BE2C (cell line): ENCODE results near the gene DNAJB14.

Source experiments
- DNase-seq: peaks from one replicate; pipeline ENCODE4 v3.0.0-alpha.2; 2020
- H3K27me3 ChIP-seq: fragments of 250-450 bp; sonication (Bioruptor Pico); 2 replicates; pipeline ENCODE4 v1.5.1; 2020; ENCODE audit warnings: mild to moderate bottlenecking
- H3K36me3 ChIP-seq: fragments of 250-450 bp; sonication (Bioruptor Pico); 2 replicates; pipeline ENCODE4 v1.5.1; 2020; ENCODE audit warnings: mild to moderate bottlenecking
- H3K4me1 ChIP-seq: fragments of 250-450 bp; sonication (Bioruptor Pico); 2 replicates; pipeline ENCODE4 v1.5.1; 2020
- H3K4me3 ChIP-seq: 2 replicates; pipeline ENCODE4 v1.5.1; 2011; ENCODE audit warnings: low read depth, low read length
- H3K9me3 ChIP-seq: fragments of 250-450 bp; sonication (Bioruptor Pico); 2 replicates; pipeline ENCODE4 v1.5.1; 2020
- CTCF ChIP-seq: IDR thresholded peaks from 2 replicates; pipeline ENCODE4 v1.5.1; 2012; ENCODE audit warnings: mild to moderate bottlenecking, low read depth, low read length

Gene DNAJB14

DNA sequence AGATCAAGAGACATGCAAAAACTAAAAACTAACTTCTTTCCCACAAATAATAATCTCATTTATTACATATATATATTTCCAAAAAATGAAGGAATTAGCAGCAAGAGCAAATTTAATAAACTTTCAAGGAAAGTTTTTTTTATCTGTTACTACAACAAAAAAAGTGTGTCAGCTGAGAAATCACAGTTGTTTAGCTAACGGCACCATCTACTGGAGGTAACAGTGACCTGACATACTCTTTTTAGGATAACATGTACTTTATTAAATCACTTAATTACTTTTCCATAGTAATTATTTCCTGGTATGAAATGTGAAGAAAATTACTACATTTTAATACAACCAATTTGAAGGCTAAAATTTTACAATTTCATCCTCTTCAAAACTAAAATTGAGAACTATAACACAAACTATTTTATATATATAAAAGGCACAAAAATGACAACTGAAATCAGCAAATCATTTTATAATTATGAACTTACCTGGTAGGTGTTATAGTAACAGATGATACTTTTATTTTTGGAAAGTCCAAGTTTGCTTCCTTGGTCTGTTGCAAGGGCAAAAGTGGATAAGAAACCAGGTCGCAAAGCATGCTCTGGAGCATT lies 61.3 kb downstream of the DNAJB14 start:
- peak; percentile 63 for TF ChIP-seq CTCF
- Histone ChIP-seq H3K4me3 (no peak overlapping the region), H3K27me3 (no peaks in the 10 kb centered on the region), H3K9me3 (no peaks in the 10 kb centered on the region), H3K36me3 (peaks cover 29% of the 10 kb centered on the region), H3K4me1 (no peaks in the 10 kb centered on the region)
- peak; percentile 18 for DNase-seq

- no peak for TF ChIP-seq CTCF
- Histone ChIP-seq H3K4me1 (no peaks in the 10 kb centered on the region), H3K4me3 (no peak overlapping the region), H3K27me3 (no peaks in the 10 kb centered on the region), H3K36me3 (peaks cover 30% of the 10 kb centered on the region), H3K9me3 (no peaks in the 10 kb centered on the region)
- DNase-seq: no peak
Measured at GRCh38 chr4:99879458-99879857, 67.0 kb downstream of the DNAJB14 start.

GRCh38 chr4:99878604-99879003 lies 67.8 kb downstream of the DNAJB14 start:
- H3K4me1 ChIP-seq: no peaks in the 10 kb centered on the region
- no peak for DNase-seq
- H3K4me3 ChIP-seq: no peak overlapping the region
- TF ChIP-seq CTCF: no peak
- no peaks in the 10 kb centered on the region for H3K9me3 ChIP-seq
- peaks cover 22% of the 10 kb centered on the region for H3K36me3 ChIP-seq
- H3K27me3 ChIP-seq: no peaks in the 10 kb centered on the region

DNA sequence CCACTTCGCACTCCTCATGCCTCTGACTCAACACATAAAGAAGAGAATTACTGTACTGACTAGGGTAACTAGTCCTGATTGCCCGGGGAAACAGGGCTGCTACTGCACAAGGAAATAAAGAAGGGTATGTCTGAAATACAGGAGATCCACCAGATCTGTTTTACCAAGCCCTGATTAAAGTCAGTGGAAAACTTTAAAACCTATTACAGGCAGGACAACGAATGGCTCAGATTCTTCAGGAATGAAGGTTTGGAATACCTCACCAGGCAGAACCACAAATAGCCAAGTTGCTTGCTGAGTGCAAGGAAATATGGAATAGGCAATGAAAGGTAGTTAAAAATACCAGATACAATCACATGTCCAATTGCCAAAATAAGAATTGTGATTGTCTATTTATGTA lies 69.5 kb downstream of the DNAJB14 start:
- H3K36me3 ChIP-seq: peaks cover 19% of the 10 kb centered on the region
- H3K4me1 ChIP-seq: no peaks in the 10 kb centered on the region
- H3K4me3 ChIP-seq: no peak overlapping the region
- no peaks in the 10 kb centered on the region; the same call in 1 of the 2 replicates for H3K27me3 ChIP-seq
- TF ChIP-seq CTCF: no peak
- H3K9me3 ChIP-seq: no peaks in the 10 kb centered on the region
- DNase-seq: no peak

DNA sequence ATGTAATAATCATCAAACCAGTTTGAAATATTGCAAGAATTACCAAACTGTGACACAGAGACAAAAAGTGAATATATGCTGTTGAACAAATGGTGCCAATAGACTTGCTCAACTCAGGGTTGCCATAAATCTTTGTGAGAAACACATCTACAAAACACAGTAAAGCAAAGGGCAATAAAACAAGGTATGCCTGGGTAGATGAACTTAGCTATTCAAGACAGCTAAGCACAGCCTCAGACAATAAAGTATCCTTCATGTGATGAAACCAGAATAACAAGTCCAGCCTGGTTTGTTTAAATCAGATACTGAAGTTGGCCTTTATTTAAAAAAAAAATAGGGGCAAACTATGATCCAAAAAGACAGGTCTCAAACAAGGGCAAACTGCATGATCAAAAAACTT lies 71.3 kb downstream of the DNAJB14 start:
- H3K27me3 ChIP-seq: no peaks in the 10 kb centered on the region; the same call in 1 of the 2 replicates
- no peak for TF ChIP-seq CTCF
- no peaks in the 10 kb centered on the region for H3K9me3 ChIP-seq
- no peak overlapping the region for H3K4me3 ChIP-seq
- DNase-seq: no peak
- no peaks in the 10 kb centered on the region for H3K4me1 ChIP-seq
- peaks cover 3% of the 10 kb centered on the region for H3K36me3 ChIP-seq

DNA sequence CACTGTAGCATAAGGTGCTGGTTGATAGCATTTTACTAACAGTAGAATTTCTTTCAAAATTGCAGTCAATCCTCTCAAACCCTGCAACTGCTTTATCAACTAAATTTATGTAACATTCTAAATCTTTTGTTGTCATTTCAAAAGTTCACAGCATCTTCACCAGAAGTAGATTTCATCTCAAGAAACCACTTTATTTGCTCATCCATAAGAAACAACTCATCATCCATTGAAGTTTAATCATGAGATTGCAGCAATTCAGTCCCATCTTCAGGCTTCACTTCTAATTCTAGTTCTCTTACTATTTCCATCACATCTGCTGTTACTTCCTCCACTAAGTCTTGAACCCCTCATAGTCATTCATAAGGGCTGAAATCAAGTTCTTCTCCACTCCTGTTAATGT lies 73.8 kb downstream of the DNAJB14 start:
- Histone ChIP-seq H3K36me3 (no peaks in the 10 kb centered on the region), H3K27me3 (no peaks in the 10 kb centered on the region; the same call in 1 of the 2 replicates), H3K4me3 (no peak overlapping the region), H3K9me3 (no peaks in the 10 kb centered on the region), H3K4me1 (no peaks in the 10 kb centered on the region)
- DNase-seq: no peak
- TF ChIP-seq CTCF: no peak
